HG03097 (cell line): Measurements from ENCODE around the gene CDH13.

Source experiments
- ATAC-seq: cut with Tn5 transposase; IDR thresholded peaks from one replicate; pipeline ENCODE4 v1.9.1; 2021; ENCODE audit not compliant: unreplicated experiment, low FRiP score

CDH13 gene

DNA sequence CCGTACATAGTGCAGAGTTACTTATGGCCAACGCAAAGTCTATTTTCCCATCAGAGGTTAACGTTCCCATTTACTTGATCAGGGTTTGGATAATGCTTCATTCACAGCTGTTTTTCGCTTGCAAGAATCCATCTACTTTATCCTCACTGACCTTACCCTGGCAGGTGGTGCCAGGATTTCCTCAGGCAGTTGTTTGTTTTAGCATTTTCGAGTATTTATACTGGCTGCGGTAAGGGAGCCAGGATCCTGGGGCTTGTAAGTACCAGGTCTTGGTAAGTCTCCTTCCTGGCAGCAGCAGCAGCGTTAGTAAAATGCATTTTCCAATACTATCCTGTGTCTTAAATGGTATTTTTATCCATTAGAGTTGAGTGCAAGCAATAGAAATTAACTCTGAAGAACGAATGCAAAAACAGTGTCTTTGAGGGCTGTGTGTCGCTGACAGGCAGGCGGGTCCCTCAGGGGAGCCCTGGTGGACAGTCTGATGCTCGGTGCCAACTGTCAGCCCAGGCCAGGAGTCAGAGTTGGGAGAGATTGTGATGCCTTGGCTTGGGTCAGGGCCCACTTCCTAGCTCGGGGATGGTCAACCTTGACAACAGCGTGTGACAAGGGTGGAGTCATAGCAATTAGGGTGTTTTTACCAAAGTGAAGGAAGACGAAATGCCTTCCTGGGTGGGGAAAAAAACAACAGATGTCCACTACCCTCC lies 1088.6 kb downstream of the CDH13 start:
- ATAC-seq, result no peak

DNA sequence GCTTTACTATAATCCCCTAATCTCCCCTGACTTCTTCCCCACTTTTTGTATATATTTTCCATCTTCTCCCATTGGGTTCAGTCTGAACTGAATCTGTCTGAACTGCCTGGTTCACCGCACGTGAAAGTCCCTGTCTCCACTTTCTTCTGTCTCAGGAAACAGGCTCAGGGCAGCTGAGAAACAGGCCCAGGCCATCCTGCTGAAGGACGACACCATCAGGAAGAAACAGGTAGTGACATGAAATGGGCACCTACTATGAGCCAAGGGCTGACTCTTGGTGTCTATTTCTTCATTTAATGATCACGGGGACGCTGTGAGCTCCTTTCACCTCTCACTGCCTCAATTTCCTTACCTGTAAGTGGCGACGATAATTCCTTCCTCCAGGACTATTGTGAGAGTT lies 1090.5 kb downstream of the CDH13 start:
- ATAC-seq, result no peak

DNA sequence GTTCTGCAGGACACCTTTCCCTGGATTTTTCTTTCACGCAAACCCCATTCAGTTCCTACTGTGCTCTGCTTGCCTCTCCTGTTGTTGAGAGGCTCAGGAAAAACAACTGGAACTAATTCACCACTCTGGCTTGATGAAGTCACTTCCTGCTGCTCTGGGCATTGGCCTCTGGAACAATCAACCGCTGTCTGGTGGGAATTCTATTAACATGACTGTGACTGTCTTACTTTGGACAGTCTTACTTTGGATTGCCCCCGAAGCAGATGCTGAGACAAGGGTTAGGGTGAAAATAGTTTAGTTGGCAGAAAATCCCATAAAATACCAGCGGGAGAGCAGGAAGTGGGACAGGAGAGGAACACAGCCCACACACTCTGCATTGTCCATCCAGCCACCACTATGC lies 1091.0 kb downstream of the CDH13 start:
- no peak for ATAC-seq

DNA sequence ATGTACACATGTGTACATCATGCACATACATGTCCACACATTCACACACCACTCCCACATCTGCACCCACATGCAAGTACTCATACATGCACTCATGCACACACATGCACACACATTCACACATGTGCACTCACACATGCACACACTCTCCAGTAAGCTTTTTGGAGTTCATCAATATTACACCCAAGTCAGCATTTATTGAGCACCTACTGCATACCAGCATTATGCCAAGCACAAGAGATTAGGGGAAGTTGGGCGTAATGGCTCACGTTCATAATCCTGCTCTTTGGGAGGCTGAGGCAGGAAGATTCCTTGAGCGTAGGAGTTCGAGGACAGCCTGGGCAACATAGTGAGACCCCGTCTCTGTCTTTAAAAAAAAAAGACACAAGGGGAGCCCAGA lies 1093.4 kb downstream of the CDH13 start:
- no peak for ATAC-seq

DNA sequence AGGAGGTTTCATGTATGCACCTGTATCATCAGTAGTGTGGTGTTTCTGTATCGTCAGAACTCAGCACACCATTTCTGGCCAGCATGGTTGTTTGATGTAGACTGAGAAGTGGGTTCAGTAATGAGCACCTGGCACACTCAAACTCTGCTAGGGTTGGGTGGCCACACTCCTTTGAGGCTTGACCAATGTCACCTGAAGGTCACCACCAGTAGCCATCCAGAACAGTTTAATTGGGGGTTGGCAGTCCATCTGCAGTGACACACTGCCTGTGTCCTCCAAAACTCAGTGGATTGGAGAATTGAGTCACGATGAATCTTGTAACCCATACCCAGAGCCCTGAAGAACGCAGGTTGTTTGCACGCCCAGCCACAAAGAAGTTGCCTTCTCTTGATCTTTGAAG lies 1094.2 kb downstream of the CDH13 start:
- no peak for ATAC-seq

DNA sequence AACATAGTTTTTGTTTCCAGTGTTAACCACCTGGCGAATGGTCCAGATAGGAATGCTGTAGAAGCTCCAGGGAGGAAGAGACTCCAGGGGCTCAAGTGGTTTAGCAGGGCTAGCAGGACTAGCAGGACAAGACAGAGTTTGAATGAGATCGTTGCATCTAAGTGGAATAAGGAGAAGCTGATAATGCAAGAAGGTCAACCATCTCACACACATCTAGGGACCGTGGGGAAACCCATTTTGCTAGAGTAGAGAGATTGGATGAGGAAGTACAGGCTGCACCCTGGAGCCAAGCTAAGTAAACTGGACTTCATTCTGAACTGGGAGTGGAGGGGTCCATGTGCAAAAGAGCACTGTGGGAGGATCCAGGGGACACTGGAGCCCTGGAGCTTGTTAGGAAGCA lies 1094.9 kb downstream of the CDH13 start:
- no peak for ATAC-seq

DNA sequence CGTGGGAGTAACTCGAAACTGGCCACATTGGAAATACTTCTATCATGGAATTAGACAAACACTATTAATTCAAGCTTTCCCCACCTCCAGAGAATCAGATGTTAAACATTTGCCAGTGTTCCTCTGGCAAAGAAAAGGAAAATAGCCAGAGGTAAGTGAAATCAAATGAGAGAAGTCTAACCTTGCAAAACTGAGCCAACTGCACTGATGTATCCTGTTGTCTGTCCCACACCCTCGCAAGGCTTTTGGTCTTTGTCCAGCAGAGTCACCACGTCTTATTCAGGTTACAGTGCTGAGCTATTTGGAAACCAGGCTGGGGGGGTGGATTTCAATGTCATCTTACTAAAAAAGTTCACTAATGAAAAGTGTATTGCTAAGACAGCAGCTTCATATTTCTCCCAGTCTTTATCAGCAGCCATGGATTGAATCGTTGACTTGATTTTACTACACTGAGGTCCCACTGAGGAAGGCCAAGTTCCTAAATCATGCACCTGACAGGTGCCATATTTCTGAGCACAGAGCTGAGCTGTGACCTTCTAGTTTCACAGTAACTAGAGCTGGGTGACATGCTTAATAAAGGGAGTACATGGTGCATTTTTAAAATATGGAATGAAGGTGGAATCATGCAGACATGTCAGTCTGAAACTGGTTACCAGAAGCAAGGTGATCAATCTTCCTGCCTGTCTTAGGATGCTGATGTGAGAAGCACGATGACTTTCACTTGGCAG lies 1095.9 kb downstream of the CDH13 start:
- no peak for ATAC-seq

DNA sequence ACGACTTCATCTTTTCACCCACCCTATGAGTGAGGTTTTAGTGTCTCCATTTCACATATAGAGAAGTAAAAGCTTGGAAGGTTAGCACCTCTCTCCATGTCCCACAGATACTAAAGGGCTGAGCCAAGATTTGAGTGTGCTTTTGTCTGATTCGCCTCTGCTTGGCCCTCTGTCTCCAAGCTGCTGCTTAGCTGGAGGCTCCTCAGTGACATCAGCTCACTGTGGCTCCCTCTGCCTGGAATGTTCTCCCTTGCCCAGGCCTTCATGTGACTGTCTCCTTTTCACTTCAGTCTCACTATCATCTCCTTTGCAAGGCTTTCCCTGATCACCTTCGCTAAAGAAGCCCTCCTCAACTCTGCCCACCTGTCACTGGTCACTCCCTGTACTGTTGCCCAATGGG lies 1096.5 kb downstream of the CDH13 start:
- ATAC-seq, result no peak

DNA sequence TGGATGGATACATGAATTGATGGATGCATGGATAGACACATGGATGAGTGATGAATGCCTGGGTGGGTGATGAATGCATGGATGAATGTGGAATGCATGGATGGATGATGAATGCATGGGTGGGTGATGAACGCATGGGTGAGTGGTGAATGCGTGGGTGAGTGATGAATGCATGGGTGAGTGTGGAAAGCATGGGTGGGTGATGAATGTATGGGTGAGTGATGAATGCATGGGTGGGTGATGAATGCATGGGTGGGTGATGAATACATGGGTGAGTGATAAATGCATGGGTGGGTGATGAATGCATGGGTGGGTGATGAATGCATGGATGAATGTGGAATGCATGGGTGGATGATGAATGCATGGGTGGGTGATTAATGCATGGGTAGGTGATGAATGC lies 1097.1 kb downstream of the CDH13 start:
- no peak for ATAC-seq

DNA sequence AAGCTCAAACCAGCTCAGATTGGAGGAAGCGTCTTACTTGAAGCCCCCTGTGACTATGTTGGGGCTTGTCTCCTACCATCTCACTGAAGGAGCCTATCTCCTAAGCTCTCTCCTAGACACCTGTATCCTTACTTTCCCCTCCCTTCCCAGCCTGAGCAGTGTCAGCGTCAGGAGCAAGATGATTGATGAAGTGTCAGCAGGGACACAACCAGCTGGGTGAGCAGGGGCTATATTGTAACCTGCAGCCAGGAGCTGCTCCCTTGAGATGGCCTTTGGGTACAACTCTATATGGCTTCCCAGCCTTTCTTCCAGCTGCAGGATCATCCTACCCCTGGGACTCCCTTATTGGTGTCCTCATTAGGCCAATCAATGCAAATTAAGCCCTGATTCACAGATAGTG lies 1097.8 kb downstream of the CDH13 start:
- ATAC-seq, result no peak

DNA sequence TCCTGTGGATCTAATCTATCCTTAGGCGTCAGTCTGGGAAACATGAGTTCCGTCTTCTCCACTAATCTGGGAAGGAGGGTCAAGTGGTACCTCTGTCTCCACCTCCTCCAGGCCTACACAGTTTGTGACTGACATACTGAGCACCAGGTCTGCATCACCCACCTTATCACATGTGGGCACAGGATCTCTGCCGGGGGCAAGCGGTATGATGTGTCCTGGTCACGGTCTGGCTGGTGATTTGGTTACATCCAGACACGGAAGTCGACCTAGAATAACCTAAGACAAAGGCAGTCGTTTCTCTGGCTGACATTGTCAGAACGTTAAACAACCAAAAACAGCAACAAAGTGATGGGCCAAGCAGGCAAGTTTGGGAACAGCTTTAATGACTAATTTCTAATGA lies 1098.5 kb downstream of the CDH13 start:
- ATAC-seq, result no peak

DNA sequence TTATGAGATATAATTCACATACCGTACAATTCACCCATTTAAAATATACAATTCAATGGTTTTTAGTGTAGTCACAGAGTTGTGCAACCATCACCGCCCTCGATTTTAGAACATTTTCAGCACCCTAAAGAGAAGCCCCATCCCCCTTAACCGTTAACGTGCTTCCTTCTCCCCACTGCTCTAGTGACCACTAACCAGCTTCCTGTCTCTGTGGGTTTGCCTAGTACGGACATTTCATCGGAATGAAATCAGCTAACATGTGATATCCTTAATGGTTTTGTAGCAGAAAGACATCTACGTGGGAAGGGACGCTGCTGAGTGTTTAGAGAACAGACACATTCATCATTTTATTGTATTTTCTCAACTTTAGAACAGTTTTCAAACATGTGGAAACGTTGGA lies 1100.2 kb downstream of the CDH13 start:
- ATAC-seq, result no peak

DNA sequence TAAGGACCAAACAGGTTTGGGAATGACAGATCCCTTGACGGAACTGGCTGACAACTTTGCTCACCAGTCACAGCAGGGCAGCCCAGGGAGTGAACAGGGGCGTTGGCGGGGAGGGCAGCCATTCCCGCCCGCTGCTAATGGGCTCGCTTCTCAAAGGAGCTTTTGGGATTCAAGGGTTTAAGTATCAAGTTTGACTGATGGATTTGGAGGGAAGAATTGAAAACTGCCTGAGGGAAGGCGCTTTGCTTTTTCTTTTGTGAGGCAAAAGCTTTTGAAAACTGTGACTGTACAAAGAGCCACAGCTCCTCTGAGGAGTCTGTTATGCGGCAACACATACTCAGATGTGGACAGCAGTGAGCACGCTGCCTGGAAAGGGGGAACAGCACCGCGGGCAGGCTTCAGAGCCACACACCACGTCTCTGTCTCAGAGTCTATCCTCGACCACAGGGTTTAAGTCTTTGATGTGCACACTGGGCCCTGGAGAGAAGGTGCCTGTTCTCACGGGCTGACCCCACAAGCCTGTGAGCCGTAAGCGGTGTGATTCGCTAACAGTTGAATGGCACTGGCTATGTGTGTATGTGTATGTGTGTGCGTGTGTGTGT lies 1101.1 kb downstream of the CDH13 start:
- no peak for ATAC-seq

DNA sequence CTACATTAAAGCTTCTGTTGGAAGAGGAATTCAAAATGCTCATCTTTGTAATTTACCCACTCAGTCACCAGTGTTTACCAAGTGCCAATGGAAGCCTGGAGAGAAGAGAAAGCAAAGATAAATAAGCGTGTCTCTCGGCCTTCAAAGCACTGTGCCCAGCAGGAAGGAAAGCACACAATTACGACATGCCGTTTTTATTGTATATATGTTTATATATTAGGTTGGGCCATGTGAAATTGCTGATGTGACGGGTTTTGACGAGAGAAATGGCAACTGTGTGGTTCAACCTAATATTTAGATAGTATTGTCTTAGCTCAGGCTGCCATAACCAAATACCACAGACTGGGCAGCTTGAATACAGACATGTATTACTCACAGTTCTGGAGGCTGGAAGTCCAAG lies 1101.7 kb downstream of the CDH13 start:
- no peak for ATAC-seq

DNA sequence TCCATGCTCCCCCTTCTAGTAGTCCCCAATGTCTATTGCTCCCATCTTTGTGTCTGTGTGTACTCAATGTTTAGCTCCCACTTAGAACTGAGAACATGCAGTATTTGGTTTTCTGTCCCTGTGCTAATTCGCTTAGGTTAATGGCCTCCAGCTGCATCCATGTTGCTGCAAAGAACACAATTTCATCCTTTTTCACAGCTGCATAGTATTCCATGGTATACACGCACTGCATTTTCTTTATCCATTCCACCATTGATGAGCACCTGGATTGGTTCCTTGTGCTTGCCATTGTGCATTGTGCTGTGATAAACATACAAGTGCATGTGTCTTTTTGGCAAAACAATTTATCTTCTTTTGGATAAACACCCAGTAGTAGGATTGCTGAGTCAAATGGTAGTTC lies 1104.0 kb downstream of the CDH13 start:
- no peak for ATAC-seq

DNA sequence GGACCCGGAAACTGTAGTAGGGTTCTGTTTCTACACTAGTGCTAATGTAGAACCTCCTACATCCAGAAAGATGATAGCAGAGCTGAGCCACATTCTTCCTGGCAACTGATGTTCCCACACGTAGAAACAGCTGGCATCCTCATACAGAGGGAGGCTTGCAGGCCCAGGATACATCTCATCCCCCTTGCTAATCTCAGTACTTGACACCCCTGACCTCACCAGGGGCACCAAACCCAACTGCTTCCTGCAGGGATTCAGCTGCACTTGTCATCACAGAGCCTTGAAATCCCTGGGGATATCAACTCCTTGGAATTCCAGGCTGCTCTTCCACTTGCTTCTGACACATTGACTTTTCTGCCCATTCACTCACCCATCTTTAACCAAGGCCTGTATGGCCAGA lies 1105.8 kb downstream of the CDH13 start:
- ATAC-seq, result no peak

DNA sequence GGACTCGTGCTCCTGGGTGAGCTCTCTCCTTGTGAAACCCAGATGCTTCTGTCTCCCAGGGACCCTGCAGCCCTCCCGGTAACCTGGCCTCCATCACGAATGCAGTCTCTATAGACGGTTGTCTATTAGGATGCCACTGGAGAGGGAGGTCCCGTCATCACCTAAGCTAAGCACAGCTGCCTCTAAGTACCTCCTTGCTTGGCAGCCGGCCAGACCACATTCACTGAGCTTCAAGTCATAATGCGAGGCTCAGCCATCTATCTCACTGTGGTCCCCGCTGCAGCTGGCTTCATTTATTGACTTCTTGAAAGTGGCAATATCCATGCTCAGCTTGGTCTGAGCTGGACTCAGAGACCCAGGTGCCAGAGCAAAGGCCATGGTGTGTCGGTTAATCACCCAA lies 1106.5 kb downstream of the CDH13 start:
- ATAC-seq, result no peak

DNA sequence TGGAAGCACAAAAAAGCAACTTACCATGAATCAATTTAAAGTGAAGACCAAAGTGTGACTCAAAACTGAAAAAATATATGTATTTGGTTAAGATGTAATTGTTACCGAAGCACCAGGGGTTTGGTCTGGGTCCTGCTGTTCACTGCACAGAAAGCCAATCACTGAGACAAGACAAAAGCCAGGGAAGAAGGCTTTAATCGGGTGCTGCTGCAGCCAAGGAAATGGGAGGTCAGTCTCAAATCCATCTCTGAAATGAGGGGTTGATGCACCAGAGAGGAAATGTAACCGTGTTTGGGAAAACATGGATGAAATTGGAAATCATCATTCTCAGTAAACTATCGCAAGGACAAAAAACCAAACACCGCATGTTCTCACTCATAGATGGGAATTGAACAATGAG lies 1107.4 kb downstream of the CDH13 start:
- no peak for ATAC-seq

DNA sequence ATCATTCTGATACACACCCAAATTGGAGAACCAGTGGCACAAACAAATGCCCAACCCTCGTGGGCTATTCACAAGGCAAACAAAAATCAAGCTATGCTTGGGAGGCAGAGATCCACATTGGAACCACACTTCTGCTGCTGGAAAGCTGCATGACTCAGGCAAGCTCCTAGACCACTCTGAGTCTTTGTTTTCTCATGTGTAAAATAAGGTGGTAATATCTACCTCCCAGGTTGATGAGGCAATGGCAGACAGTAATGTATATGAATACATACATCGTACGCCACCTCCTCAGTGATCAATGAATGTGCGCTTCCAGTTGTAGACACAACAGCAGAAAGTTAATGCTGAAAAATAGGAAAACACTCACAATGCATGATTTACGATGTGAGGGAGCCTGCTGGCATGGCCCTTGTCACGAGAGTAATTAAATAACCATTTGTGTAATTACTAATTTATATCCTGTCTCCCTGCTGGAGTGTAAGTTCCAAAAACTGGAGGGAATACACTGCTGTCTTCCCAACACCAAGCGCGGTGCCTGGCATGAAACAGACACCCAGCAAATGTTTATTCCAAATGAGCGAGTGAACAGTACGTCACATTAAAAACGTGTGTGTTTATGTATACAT lies 1111.1 kb downstream of the CDH13 start:
- no peak for ATAC-seq

DNA sequence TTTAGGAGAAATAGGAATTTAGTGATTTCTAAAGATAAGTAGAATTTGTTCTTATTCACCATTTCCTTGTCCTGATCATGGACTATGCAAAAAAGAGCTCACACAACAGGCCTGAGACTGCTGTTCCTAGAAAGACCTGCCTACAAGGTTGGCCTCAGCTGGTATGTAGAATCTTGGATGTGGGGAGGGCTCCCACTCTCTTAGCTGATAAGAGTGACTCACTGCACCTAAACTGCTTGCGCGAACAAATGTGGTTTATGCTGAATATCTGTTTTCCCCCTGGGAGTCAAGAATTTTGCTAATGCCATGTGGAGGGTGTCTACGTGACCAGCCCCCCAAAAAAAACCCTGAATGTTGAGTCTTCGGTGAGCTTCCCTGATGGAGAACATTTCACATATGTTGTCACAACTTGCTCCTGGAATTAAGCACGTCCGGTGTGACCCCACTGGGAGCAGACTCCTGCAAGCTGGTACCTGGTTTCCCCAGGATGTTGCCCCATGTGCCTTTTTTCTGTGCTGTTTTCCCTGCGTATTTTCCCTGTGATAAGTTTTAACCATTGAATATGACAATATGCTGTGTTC lies 1112.2 kb downstream of the CDH13 start:
- no peak for ATAC-seq
